ENCODE measurements around the gene MEGF10. TPM values are rescaled to one million over a fixed set of nuclear protein-coding genes. Genes with fewer than 3 reads are reported as not detected.

The MEGF10 gene
- total and polyA plus RNA-seq, 10 of the 15 experiments (the other 5 are each of a cell fraction or from before 2014, with no cell fraction given) = 0.03 to 0.21 (median 0.05) TPM; not detected in 5

GRCh38 chr5:127447827-127448226 lies 157.2 kb downstream of the MEGF10 start (continued):
- no peak for TF ChIP-seq NFYA (IDR thresholded peaks at IDR 0.05; ENCODE audit: borderline replicate concordance, low read depth, low read length)
- TF ChIP-seq MYB (IDR thresholded peaks at IDR 0.05; ENCODE audit: borderline replicate concordance, low read depth, low read length) = no peak
- no peak for TF ChIP-seq JUNB (IDR thresholded peaks at IDR 0.05)
- no peak for TF ChIP-seq NR2F1 (conservative IDR thresholded peaks at IDR 0.05)
- no peak for TF ChIP-seq STAT3 (IDR thresholded peaks at IDR 0.05; ENCODE audit: low read depth, low read length)
- TF ChIP-seq, protein P1, sequence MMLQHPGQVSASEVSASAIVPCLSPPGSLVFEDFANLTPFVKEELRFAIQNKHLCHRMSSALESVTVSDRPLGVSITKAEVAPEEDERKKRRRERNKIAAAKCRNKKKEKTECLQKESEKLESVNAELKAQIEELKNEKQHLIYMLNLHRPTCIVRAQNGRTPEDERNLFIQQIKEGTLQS (IDR thresholded peaks at IDR 0.05; ENCODE audit: borderline replicate concordance, extremely low read depth, low read depth, low read length) = no peak
- TF ChIP-seq, protein P2, sequence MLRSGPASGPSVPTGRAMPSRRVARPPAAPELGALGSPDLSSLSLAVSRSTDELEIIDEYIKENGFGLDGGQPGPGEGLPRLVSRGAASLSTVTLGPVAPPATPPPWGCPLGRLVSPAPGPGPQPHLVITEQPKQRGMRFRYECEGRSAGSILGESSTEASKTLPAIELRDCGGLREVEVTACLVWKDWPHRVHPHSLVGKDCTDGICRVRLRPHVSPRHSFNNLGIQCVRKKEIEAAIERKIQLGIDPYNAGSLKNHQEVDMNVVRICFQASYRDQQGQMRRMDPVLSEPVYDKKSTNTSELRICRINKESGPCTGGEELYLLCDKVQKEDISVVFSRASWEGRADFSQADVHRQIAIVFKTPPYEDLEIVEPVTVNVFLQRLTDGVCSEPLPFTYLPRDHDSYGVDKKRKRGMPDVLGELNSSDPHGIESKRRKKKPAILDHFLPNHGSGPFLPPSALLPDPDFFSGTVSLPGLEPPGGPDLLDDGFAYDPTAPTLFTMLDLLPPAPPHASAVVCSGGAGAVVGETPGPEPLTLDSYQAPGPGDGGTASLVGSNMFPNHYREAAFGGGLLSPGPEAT (IDR thresholded peaks at IDR 0.05; ENCODE audit: low read depth) = no peak
- no peak for TF ChIP-seq PKNOX1 (IDR thresholded peaks at IDR 0.05)
- TF ChIP-seq KAT2A (conservative IDR thresholded peaks at IDR 0.05; ENCODE audit: control insufficient read depth, low read depth, low read length) = no peak

DNA sequence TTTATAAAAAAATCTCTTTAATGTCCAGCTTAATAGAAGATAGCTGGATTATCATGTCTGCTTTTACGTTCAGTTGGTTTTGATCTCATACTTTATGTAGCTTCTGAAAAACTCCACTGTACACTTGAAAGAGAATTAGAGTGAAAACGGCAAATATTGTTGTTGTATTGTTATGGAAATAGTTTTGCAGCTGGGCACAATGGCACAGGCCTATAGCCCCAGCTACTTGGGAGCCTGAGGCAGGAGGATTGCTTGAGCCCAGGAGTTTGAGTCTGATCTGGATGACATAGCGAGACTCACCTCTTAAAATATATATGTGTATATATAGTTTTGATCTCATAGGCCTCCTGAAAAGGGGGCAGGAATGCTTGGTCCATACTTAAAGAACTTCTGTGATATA lies 159.4 kb downstream of the MEGF10 start:
- Histone ChIP-seq H3K4me2 (ENCODE audit: control insufficient read depth, insufficient read depth) (no peak overlapping the region), H2AFZ (ENCODE audit: control insufficient read depth, low read depth, low read length) (no peak overlapping the region), H3K79me2 (ENCODE audit: control insufficient read depth, insufficient read depth, low read length) (no peaks in the 10 kb centered on the region), H3K9me3 (replicated peaks; ENCODE audit: control insufficient read depth, insufficient read depth, low read length) (no peaks in the 10 kb centered on the region), H3K27ac (ENCODE audit: control insufficient read depth, insufficient read depth) (no peak overlapping the region), H3K4me3 (no peak overlapping the region), H4K20me1 (ENCODE audit: control insufficient read depth, insufficient read depth) (no peaks in the 10 kb centered on the region), H3K9ac (ENCODE audit: control insufficient read depth, insufficient read depth, low read length) (no peak overlapping the region), H3K4me1 (ENCODE audit: control insufficient read depth, insufficient read depth, low read length) (no peaks in the 10 kb centered on the region), H3K36me3 (ENCODE audit: control insufficient read depth in 2 of 2, insufficient read depth in 2 of 2, low read length in 1 of 2) (no peaks in the 10 kb centered on the region), H3K27me3 (replicated peaks in 1 of 2; ENCODE audit: control insufficient read depth in 2 of 2, insufficient read depth in 2 of 2, low read length in 1 of 2) (no peaks in the 10 kb centered on the region)
- in situ Hi-C loops (cut with MboI) = no loop called here
- CTCF ChIA-PET = interaction anchor here (0.9 to 1.3 kb wide), 2 partner anchors 41 to 43 kb away, joined by 3 read pairs; no protein-coding TSS in a partner anchor
- 10% methylated on average over 3 of the region's 3 CpGs for WGBS (ENCODE audit: insufficient coverage, insufficient replicate concordance, low lambda C conversion rate, missing lambda C conversion rate)
- BruUV-seq (replicated peaks) = no TSS peak
- POLR2A ChIA-PET = no interaction called here
- TF ChIP-seq SP1 (IDR thresholded peaks at IDR 0.05; ENCODE audit: low read depth, low read length) (no peak), DPF2 (IDR thresholded peaks at IDR 0.05) (no peak)
- DNase-seq (ENCODE audit: low read depth, low spot score) (no peak), ATAC-seq (no peak), FAIRE-seq (no peak)
- SMC1A ChIA-PET (ENCODE audit: uncharacterized antibody, unreplicated experiment) = interaction anchor here (1.0 kb wide), 1 partner anchor 43 kb away, joined by 3 read pairs; no protein-coding TSS in a partner anchor
- RAD21 ChIA-PET (ENCODE audit: unreplicated experiment) = no interaction called here
- intact Hi-C loops (cut with micrococcal nuclease; ENCODE audit: unreplicated experiment) = no loop called here
